GM10266 (cell line): ENCODE measurements around the gene MEIOB.

Source experiments
- DNase-seq: peaks from one replicate; pipeline ENCODE4 v3.0.0; 2012; ENCODE audit errors: extremely low spot score
- CTCF ChIP-seq: IDR thresholded peaks from 2 replicates; pipeline ENCODE4 v1.5.1; 2012; ENCODE audit warnings: mild to moderate bottlenecking, low read depth; ENCODE audit not compliant: control insufficient read depth, insufficient read depth; ENCODE audit errors: missing control alignments

Gene MEIOB

DNA sequence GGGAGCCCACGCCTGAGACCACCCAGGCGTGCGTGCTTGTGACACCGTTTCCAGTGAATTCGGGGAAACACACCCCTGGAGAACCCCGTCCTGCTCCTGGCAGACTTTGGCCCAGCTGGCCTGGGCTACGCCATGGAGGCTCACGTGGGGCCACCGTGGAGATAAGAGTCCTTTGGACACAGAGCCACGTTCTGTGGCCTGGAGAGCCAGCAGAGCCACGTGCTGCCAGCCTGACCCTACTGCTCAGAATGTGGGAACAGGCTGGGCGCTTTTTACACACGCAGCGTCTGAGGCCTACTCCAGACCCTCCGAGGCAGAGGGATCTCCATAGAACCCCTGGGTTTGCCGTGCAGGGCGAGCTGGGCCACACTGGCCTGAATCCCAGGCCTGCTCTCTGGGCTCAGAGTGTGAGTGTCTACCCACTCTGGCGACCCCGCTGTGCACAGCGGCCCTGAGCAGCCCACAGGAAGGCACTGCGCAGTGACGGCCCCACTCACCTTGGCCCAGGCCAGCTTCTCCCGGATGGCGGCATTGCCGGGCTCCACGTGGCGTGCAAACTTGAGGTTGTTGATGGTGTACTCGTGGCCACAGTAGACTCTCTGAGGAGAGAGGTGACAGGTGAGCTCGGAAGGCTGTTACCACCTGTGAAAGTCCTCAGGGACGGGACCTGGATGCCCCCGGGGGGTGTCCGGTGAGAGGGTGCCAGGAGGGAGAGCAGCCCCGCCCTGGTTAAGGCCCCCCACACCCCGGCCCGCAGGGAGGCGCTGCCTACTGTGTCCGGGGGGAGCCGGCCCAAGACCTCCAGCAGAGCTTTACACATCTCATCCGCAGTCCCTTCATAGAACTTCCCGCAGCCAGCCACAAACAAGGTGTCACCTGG is 55.3 kb downstream of the MEIOB start:
- DNase-seq, result no peak

GRCh38 chr16:1815461-1815860 is 56.5 kb downstream of the MEIOB start:
- DNase-seq, result no peak
- no peak for TF ChIP-seq CTCF

More for the DNA sequence above, 55.3 kb downstream of the MEIOB start:
- TF ChIP-seq CTCF, result no peak

GRCh38 chr16:1812732-1813163 is 59.2 kb downstream of the MEIOB start:
- no peak for TF ChIP-seq CTCF
- no peak for DNase-seq

DNA sequence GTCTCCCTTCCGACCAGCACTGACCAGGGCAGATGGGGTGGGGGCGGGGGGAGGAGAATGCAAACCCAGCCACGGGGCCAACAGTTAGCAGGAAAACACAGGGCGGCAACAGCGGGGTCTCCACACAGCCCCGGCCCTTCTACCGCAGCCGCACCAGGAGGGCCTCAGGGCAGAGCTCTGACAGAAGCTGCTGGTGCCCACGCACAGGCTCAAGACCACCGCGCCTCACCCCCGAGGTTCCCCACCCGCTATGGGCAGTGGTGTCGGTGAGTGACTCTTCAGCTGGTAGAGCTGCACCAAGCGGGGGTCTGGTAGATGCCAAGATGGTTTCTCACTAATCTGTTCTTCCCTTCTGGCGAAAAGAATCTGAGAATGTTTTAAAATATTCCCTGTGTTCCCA is 61.4 kb downstream of the MEIOB start:
- TF ChIP-seq CTCF, result no peak

DNA sequence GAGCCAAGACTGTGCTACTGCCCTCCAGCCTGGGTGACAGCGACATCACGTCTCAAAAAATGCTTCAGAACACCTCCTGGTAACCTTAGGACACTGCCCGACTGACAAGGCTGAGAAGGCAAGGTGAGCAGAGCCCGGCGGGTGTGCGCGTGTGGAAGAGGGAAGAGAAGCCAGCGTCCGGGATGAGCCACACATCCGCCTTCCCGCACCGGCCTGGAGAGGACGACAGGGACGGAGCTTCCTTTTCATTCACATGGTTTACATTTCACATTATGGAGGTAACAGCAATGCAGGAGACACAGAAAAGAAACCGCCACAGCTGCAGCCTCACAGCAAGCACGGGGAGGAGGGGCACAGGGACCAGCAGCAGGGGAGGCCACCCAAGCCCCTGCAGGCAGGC is 61.9 kb downstream of the MEIOB start:
- DNase-seq, result no peak
- TF ChIP-seq CTCF, result no peak

More for the DNA sequence above, 61.4 kb downstream of the MEIOB start:
- DNase-seq, result no peak

DNA sequence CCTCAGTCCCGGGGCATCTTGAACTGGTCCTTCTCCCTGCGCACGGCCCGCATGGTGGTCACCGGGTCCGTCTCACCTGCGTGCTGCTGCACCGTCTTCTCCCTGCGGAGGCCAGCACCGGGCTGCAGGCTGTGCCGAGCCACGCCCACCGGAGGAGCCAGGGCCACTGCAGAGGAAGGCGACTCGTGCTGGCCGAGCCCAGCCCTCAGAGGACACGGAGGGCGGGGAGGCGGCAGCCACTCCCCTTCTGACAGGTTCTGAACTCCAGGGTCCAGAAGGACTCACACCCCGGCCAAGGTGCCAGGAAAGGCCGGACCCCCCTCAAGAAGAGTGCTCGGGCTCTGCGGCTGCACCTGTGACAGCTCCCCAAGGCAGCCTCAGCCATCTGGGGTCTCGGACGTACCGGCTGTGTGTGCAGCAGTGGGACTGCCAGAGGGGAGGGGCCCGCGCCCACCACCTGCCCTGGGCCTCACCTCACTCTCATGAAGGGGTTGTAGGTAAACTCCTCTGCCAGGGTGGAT is 62.6 kb downstream of the MEIOB start:
- no peak for TF ChIP-seq CTCF

GRCh38 chr16:1808691-1809090 is 63.3 kb downstream of the MEIOB start:
- TF ChIP-seq CTCF, result no peak
- DNase-seq, result no peak

More for the DNA sequence above, 62.6 kb downstream of the MEIOB start:
- no peak for DNase-seq
